ENCODE results near the gene NPTXR. TPM values are rescaled to one million over a fixed set of nuclear protein-coding genes. Genes with fewer than 3 reads are reported as not detected.
A peak's percentile ranks its signal among the peaks of the same experiment; 100 is the strongest.
"Not testable (repeated sequence)": the region's sequence is repeated elsewhere in the genome, so short reads cannot be mapped to it uniquely, and the experiment has no call there.

Gene NPTXR
- total RNA-seq, 1 donor from 2014 or later = 24.7 TPM

GRCh38 chr22:38832005-38832978 lies 11.5 kb downstream of the NPTXR start:
- no peak for DNase-seq (ENCODE audit: low read depth)

- DNase-seq (ENCODE audit: low read depth) = peak; percentile 89
Measured at GRCh38 chr22:38831166-38831945, 12.5 kb downstream of the NPTXR start.

DNA sequence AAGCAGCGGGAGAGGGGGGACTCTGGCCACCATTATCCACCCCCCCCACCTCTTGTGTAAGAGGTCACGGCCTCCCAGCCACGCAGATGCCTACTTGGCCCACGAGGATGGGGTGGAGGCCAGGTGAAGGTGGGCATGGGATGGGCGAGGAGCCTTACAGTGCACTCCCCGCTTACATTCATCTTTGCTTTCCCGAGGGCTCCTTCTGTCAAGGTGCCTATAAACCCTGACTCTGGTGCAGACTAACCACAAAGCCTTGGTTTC lies 13.1 kb downstream of the NPTXR start:
- DNase-seq (ENCODE audit: low read depth) = no peak

DNA sequence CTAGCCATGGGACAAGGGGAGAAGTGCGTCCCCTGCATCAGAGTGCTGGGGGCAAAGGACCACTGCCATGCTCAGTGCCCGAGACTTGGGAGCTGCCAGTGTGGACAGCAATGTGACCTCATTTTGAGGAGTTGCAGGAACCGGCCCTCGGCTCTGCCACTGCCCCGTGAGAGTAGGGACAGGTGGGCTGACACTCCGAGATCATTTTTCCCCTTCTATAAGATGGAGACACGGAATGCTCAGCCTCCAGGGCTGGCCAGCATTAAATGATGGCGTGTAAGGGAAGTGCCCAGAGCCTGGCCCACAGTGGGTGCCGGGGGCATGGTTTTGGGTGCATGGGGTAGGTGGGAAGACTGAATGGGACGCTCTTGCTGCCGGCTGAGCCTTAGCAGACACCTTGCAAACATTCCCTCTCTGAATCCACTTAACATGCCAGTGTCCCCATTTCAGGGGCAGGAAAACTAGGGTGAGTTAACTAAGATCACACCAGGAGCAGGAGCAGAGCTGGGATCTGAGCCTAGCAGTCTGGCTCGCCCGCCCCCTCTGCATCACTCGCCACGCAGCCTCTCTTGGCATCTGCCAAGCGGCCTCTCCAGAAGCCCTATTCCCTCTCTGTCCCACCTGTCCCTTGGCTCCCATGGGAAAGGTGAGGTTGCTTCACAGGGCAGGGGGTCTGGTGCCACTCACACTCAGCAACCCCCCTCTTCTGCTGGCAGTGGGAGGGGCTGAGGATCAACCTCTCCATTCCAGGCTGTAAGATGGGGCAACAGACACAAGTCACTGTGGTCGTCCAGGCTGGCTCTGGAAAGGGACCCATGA lies 13.6 kb downstream of the NPTXR start:
- no peak for DNase-seq (ENCODE audit: low read depth)

DNA sequence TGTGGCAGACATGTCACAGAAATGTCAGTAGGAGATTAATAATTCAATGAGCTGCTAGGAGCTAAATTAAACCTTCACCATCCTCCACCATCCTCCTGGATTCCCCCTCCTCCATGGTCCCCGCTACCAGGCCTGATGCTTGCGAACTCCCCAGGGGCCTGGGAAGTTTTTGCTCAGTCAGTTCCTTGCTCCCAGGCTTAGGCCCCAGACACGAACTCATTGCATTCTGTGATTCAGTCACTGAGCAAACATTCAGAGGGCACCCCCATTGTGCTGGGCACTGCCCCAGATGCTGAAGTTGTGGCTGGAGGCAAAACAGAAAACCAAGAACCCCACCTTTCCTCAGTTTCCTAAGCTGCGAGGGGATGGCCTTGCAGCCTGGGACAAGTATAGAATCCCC lies 14.3 kb downstream of the NPTXR start:
- peak; percentile 9 for DNase-seq (ENCODE audit: low read depth)

GRCh38 chr22:38828616-38829205 lies 15.1 kb downstream of the NPTXR start:
- DNase-seq (ENCODE audit: low read depth) = no peak

- DNase-seq (ENCODE audit: low read depth) = no peak
Measured at GRCh38 chr22:38828191-38828590, 15.6 kb downstream of the NPTXR start.

DNA sequence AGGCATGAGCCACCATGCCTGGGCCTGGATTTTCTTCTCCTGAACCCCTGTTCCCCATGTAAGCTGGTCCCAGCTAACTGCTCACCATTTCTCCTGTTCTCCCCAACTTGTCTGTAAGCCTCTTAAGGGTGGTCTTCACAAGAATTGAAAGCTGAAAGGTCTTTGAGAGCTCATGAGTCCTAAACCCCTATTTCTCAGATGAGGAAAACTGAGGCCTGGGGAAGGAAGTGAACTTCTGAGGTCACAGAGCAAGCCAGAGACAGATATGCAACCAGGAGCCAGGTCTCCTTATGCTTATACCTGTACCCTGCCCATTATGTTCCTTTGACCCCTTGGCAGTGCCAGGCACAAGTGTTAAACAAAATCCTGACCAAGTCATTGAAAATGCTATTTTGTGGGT lies 16.3 kb downstream of the NPTXR start:
- DNase-seq (ENCODE audit: low read depth) = no peak

DNA sequence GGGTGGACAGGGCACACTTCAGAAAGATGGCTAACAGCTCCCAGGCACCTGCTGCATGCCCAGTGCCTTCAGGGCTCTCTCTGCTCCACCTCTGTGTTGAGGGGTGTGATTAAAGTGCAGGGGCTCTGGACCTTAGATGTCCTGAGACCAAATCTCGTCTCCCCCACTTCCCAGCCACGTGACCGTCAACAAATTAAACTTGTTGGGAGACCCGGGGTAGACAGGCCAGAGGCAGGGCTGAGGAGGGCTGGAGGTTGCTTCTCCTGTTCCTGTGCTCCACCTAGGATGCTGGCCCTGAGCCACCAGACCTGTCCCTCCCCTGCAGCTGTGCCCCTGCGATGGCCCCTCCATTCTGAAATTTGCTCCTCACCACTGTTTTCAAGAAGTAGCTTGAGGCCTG lies 17.0 kb downstream of the NPTXR start:
- no peak for DNase-seq (ENCODE audit: low read depth)

GRCh38 chr22:38826386-38826785 lies 17.4 kb downstream of the NPTXR start:
- no peak for DNase-seq (ENCODE audit: low read depth)

GRCh38 chr22:38824585-38824984 lies 19.2 kb downstream of the NPTXR start:
- DNase-seq (ENCODE audit: low read depth) = peak; percentile 64

- no peak for DNase-seq (ENCODE audit: low read depth)
Measured at GRCh38 chr22:38823637-38824036, 20.2 kb downstream of the NPTXR start.

DNA sequence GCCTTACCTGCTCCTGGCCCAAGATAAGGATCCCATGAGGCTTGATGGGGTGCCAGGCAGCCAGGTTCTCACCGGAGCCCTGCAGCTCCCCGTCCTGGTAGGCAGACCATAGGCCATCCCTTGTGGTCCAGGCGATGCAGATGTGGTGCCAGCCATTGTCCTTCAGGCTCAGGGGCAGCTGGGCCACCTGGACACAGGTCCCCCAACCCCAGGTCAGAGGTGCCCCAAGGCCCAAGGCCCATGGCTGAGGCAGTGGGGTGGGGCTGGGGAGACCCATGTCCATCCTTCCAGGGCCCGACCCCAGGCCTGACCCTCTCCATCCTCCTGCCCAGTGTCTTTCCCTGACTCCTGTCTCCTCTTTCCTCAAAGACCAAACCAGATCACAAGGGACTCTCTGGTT lies 20.8 kb downstream of the NPTXR start:
- DNase-seq (ENCODE audit: low read depth) = no peak

GRCh38 chr22:38820020-38820419 lies 23.8 kb downstream of the NPTXR start:
- no peak for DNase-seq (ENCODE audit: low read depth)

DNA sequence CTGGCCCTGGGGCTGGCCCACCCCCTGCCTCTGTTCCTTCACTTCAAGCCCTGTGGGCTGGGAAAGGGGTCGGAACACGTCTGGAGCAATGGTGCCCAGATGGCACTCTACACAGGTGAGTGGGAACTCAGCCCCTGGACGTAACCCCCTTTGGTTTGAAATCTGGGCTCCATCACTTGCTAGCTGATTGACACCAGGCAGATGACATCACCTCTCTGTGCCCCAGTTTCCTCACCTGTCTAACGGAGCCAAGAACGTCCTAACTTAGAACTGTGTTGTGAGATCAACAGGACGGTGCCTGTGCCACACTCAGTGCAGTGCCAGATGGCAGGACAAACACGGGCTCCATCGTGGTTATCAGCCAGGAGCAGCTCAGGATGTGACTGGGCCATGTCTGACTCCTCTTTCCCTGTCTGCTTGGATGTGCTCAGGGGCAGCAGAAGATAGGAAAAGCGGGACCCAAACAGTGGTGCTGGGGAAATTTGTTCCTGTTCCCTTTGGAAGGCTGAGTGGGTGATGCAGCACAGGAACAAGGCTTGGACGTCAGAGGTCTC lies 24.4 kb downstream of the NPTXR start:
- DNase-seq (ENCODE audit: low read depth) = no peak

GRCh38 chr22:38817196-38817595 lies 26.6 kb downstream of the NPTXR start:
- DNase-seq (ENCODE audit: low read depth) = no peak

GRCh38 chr22:38815842-38816241 lies 28.0 kb downstream of the NPTXR start:
- DNase-seq (ENCODE audit: low read depth) = no peak

- DNase-seq (ENCODE audit: low read depth) = no peak
Measured at GRCh38 chr22:38811241-38811640, 32.6 kb downstream of the NPTXR start.

- not testable (repeated sequence) for DNase-seq (ENCODE audit: low read depth)
Measured at GRCh38 chr22:38805041-38805593, 38.7 kb downstream of the NPTXR start.

DNA sequence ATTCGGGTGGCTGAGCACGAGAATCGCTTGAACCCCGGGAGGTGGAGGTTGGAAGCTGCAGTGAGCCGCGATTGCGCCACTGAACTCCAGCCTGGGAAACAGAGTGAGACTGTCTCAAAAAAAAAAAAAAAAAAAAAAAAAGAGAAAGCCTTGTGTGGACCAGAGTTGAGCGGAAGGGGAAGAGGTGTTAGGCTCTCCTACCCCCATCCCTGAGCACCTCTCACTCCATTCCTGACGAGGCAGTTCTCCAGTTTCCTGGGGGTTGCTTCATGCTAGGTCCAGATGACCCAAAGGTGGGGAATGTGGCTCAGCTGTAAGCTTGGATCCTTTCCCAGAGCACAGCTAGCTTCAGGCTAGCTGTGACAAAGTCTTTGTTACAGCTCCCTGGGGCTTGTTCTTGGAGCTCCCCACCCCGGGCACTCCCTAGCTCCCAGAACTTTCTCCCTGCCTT lies 41.1 kb downstream of the NPTXR start:
- DNase-seq (ENCODE audit: low read depth) = peak; percentile 100
